ENCODE measurements around the gene RNF167.

RNF167 gene

DNA sequence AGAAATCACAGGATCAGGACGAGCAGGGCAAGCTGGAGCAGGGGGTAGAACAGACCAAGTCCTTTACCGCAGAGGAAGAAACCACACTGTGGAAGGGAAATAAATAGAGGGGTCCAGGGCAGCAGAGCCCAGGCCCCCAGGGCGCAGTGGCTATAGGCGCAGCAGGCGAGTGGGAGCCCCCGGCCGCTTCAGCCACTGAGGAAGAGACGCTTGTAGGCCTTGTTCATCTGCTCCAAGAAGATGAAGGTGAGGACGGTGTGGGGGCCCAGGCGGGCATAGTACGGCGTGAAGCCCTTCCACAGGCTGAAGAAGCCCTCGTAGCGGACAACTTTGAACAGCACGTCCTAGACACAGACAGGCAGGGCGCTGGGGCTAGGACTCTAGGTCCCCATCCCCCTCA, 2.5 kb upstream of the RNF167 start:
- DNase-seq (ENCODE audit: insufficient read length, low spot score) = no peak
- FAIRE-seq = no peak

DNA sequence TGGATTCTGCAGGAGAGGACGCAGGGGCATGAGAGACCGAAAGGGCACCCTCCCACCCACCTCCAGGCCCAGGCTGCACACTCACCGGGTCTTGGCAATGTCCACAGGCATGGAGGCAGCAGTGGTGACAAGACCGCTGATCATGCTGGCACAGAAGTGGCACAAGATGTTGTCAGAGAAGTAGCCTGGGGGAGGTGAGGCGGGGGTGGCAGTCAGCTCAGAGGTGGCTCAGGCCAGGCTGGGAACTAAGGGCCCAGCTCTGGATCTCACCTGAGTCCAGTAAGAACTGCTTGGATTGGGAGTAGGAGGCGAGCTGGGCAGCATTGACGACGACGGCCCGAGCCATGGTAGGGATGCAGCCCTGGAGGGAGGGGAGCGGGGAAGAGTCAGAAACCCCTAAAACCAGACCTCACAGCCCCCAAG, 2.0 kb upstream of the RNF167 start:
- DNase-seq (ENCODE audit: insufficient read length, low spot score) (no peak), FAIRE-seq (no peak)

DNA sequence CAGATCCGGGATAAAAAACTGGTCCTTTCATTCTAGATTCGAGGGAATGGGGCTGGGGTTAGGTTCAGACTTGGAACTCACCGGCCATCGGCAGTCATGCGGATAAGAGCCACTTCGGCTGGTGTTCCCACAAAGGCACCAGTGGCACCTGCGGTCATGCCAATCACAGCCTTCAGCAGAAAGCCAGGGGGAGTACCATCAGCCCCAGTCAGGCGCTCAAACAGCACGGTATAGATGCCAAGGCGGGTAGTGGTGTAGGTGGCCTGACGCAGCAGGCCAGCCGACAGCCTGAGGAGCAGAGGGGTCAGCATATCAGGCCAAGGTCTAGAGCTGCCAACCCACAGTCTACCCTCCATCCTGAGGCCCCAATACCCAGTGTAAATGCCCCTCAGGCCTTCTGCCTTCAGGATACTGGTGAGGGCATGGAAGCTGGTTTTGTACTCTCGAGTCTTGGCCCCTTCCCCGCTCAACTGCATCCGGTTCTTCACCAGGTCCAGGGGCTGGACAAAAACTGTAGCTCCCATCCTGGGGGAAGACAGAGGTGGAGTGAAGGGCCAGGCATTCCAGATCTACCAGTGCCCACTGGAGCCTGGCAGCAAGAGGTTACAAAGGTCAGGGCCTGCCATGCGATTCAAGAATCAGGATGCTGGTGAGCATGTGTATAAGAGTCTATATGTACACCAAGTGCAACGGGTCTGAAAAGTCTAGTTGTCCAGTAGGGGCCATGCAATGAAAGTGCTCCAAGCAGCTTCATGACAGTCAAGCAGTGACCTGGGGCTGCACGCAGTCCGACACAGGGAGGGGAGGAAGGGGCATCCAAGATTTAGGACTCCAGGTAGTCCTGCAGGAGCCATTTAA, 1.2 kb upstream of the RNF167 start:
- DNase-seq (ENCODE audit: insufficient read length, low spot score) (no peak), FAIRE-seq (peak; percentile 57)

- FAIRE-seq (no peak), DNase-seq (ENCODE audit: insufficient read length, low spot score) (no peak)
These were observed 597 bp upstream of the RNF167 start for GRCh38 chr17:4939546-4939795.

- FAIRE-seq (no peak), DNase-seq (ENCODE audit: insufficient read length, low spot score) (peak; percentile 90)
These were observed 669 bp downstream of the RNF167 start for GRCh38 chr17:4940555-4941318.

DNA sequence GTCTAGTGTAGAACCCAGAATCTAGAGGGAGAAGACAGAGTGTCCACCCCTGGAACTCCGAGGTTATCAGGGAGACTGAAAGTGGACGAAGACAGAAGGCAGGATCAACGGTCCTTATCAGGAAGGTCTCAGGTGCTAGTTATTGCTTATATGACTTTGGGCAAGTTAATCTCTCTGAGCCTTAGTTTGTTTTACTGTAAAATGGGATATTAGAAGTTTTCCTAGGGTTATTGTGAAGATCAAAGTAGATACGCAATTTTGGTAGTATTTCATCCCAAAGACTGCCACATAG, 1.2 kb downstream of the RNF167 start:
- DNase-seq (ENCODE audit: insufficient read length, low spot score) = no peak

GRCh38 chr17:4942760-4943508, 2.9 kb downstream of the RNF167 start:
- no peak for FAIRE-seq
- no peak for DNase-seq (ENCODE audit: insufficient read length, low spot score)

More for the DNA sequence above, 1.2 kb downstream of the RNF167 start:
- no peak for FAIRE-seq

GRCh38 chr17:4944163-4944553, 4.1 kb downstream of the RNF167 start:
- FAIRE-seq (no peak), DNase-seq (ENCODE audit: insufficient read length, low spot score) (no peak)

DNA sequence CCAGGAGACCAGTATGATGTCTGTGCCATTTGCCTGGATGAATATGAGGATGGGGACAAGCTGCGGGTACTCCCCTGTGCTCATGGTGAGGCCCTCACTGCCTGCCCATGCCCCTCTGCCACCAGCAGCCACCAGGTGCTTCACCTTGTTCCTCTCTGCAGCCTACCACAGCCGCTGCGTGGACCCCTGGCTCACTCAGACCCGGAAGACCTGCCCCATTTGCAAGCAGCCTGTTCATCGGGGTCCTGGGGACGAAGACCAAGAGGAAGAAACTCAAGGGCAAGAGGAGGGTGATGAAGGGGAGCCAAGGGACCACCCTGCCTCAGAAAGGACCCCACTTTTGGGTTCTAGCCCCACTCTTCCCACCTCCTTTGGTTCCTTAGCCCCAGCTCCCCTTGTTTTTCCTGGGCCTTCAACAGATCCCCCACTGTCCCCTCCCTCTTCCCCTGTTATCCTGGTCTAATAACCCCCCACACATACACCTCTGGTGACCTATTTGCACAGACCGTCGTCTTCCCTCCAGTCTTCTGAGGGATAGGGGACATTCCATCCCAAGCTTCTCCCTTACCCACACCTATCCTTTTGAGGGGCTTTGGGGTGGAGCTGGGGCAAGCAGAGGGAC, 4.6 kb downstream of the RNF167 start:
- no peak for FAIRE-seq
- no peak for DNase-seq (ENCODE audit: insufficient read length, low spot score)

- DNase-seq (ENCODE audit: insufficient read length, low spot score) = peak; percentile 87
- peak; percentile 97 for FAIRE-seq
These were observed 5.3 kb downstream of the RNF167 start for GRCh38 chr17:4945176-4945943.

DNA sequence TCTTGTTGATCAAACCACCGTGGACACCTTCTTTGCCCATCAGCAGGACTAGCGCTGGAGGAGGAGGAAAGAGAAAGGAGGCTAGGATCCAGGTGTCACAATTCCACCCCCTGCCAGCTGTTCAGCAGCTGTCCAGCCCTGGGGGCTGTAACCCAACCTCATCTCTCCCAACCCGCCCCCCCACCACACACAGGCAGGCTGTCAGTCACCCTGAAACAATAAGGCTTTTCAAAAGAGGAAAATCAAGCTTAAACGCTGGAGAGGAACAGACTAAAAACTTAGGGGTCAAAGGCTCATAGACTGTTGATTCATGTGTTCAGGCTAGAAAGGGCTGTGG, 5.8 kb downstream of the RNF167 start:
- no peak for DNase-seq (ENCODE audit: insufficient read length, low spot score)
- FAIRE-seq = no peak

DNA sequence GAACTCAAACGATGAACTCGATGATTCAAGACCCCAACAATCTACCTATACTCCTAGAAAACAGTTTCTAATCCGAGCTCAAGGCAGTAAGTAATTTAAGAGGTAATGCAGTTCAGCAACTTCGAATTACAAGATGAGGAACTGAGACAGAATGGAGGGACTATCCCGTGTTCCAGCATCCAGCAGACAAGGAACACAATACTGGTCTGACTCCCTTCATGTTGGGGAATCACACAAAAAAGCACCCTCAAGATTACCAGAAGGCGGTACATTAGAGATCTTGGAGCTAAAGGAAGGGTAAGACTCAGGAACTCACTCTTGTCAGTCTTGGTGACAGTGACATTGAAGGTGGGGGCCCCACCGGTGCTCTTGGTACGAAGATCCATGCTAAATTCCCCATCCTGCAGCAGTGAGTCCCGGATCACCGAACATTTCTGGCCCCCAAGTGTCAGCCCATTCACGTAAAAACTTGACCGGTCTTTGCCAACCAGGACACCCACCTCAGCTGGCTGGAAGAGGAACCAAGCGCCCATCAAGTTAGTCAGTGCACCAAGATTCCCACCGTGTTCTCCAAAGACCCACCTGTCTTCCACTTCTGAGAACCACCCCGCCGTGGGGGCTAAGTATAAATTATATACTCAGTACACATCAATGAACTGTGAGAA, 6.4 kb downstream of the RNF167 start:
- no peak for DNase-seq (ENCODE audit: insufficient read length, low spot score)
- FAIRE-seq = no peak

GRCh38 chr17:4947010-4947410, 6.9 kb downstream of the RNF167 start:
- no peak for DNase-seq (ENCODE audit: insufficient read length, low spot score)
- FAIRE-seq = no peak

DNA sequence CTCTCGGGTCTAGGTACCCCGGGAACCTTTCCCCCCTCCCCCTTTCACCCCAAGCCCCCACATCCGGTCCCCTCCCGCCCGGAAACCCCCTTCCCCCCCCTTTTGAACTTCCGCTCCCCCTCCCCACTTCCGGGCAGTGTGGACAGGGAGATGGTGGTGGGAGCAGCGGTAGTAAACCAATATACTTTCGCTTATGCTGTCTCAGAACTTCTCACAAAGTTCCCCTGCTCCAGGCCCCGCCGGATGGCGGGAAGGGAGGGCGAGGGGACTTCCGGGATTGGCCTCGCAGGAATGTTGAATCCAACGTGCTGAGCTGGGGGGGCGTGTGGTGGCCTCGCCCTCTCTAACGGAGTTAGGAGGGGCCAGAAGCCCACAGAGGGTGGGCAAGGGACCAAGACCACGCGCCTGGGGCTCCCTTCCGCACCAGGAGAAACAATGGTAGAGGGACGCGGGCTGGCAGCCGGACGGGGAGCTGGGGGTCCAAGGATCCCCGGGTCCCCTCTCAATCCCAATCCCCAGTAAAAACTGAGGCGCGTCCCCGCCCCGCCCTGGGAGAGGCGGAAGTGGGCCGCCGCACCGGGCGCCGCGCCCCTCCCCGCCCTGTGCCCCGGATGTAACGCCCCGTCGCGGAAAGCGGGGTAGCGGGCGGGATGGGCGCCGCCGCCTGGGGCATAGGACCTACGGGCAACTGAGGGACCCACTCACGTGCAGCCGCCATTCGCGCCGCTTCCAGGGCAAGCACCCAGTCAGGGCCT, 7.5 kb downstream of the RNF167 start:
- DNase-seq (ENCODE audit: insufficient read length, low spot score) = no peak
- peak; percentile 58 for FAIRE-seq

- peak; percentile 86 for FAIRE-seq
These were observed 8.3 kb downstream of the RNF167 start, which contains the start of gene PFN1 for GRCh38 chr17:4948166-4948930. Gene PFN1 (minus strand): TSS chr17:4948530. CDS start chr17:4948394, 136 bp downstream.

DNA sequence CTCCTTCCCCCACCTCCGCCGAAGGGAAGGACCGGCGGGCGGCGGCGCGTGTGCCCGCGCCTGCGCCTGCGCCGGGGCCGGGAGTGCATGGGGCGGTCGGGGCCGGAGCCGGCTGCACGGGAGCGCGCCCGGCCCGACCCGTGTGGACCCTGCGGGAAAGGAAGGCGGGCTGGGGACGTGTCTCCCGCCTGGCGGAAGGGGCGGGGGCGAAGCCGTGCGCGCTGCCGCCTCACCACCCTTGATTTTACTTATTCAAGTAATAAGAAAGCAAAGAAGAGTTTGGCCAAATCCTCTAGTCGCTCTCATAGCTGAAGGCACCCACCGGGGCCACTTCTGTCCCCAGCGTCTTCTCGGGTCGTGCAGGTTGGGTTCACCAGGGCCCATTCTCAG, 8.9 kb downstream of the RNF167 start:
- FAIRE-seq (peak; percentile 88), DNase-seq (ENCODE audit: insufficient read length, low spot score) (peak; percentile 93)

More at GRCh38 chr17:4948166-4948930, 8.3 kb downstream of the RNF167 start, which contains the start of gene PFN1:
- DNase-seq (ENCODE audit: insufficient read length, low spot score) = peak; percentile 88

- DNase-seq (ENCODE audit: insufficient read length, low spot score) (no peak), FAIRE-seq (peak; percentile 87)
These were observed 9.4 kb downstream of the RNF167 start for GRCh38 chr17:4949321-4950074.
